ENCODE measurements around the gene HESX1. TPM values are rescaled to one million over a fixed set of nuclear protein-coding genes. Genes with fewer than 3 reads are reported as not detected.

Gene HESX1
- total and polyA plus RNA-seq, 2 of the 4 experiments (the other 2 are of a cell fraction) = 0.36 to 0.82 TPM

- in situ Hi-C loops (cut with MboI; ENCODE audit: low sequenced_read_pairs) (loop anchor here (25.0 kb wide), 1 partner anchor 399 kb away; the partner anchor contains the start of gene PDE12), intact Hi-C loops (cut with micrococcal nuclease) (loop anchor here (5.0 kb wide), 1 partner anchor 156 kb away; no protein-coding TSS in a partner anchor), dilution Hi-C loops (cut with HindIII; ENCODE audit: low sequenced_read_pairs, unreplicated experiment) (no loop called here)
- Histone ChIP-seq H2BK120ac (ENCODE audit: low read depth, low read length) (no peak overlapping the region), H3K79me1 (ENCODE audit: low read depth in 1 of 2, low read length in 2 of 2) (no peaks in the 10 kb centered on the region), H4K8ac (ENCODE audit: low read depth in 2 of 2, low read length in 2 of 2) (no peak overlapping the region), H2AK5ac (ENCODE audit: low read depth, low read length) (no peak overlapping the region), H3K4me2 (ENCODE audit: low read depth, low read length) (no peak overlapping the region; the same call in 1 of the 2 replicates), H3K23ac (ENCODE audit: low read depth, low read length) (peak overlapping the region; percentile 42; the same call in 1 of the 2 replicates), H3K4ac (ENCODE audit: low read depth, low read length) (no peak overlapping the region), H4K5ac (ENCODE audit: low read depth, low read length) (no peak overlapping the region), H2AFZ (replicated peaks; ENCODE audit: low read length, poor library complexity) (peak overlapping the region; percentile 29), H3K9me1 (ENCODE audit: insufficient read depth, low read length) (no peaks in the 10 kb centered on the region), H3K4me3 (ENCODE audit: insufficient read depth, low read depth, low read length) (no peak overlapping the region), H4K91ac (ENCODE audit: insufficient read depth, low read depth, low read length) (no peak overlapping the region), H2AK9ac (replicated peaks; ENCODE audit: low read depth, low read length, poor library complexity) (peak overlapping the region; percentile 71), H3K56ac (ENCODE audit: extremely low read depth, insufficient read depth, low read length) (no peak overlapping the region), H2BK15ac (ENCODE audit: low read depth, low read length) (no peak overlapping the region), H3K9me3 (ENCODE audit: control insufficient read depth, insufficient read depth, low read length) (no peaks in the 10 kb centered on the region), H3K18ac (ENCODE audit: low read depth, low read length) (no peak overlapping the region), H3K27me3 (ENCODE audit: control insufficient read depth, insufficient read depth, low read length) (peaks cover 37% of the 10 kb centered on the region), H3K4me1 (ENCODE audit: control insufficient read depth, insufficient read depth, low read length) (peaks cover 4% of the 10 kb centered on the region; the same call in 1 of the 2 replicates), H3K36me3 (ENCODE audit: control insufficient read depth, insufficient read depth, low read length) (no peaks in the 10 kb centered on the region), H3K27ac (ENCODE audit: insufficient read depth, low read length) (no peak overlapping the region), H2BK5ac (ENCODE audit: low read depth, low read length, poor library complexity, severe bottlenecking) (no peak overlapping the region), H2BK20ac (ENCODE audit: low read depth, low read length) (no peak overlapping the region), H4K20me1 (ENCODE audit: insufficient read depth, low read length) (no peaks in the 10 kb centered on the region; the same call in 1 of the 2 replicates), H3K14ac (replicated peaks; ENCODE audit: low read depth, low read length) (no peak overlapping the region), H3K9ac (ENCODE audit: low read depth, low read length) (no peak overlapping the region)
- WGBS, 2 experiments (ENCODE audit: extremely low coverage in 2 of 2, insufficient read length in 1 of 2) = no CpG with 5 or more reads among the region's 8 CpGs
- ATAC-seq (ENCODE audit: low read depth) (no peak), DNase-seq (no peak)
- POLR2A ChIA-PET (ENCODE audit: unreplicated experiment) = no interaction called here
- CTCF ChIA-PET = no interaction called here
- BruUV-seq (replicated peaks) = no TSS peak
- no peak for TF ChIP-seq USF2 (IDR thresholded peaks at IDR 0.05; ENCODE audit: low read depth, low read length)
- TF ChIP-seq BHLHE40 (IDR thresholded peaks at IDR 0.05; ENCODE audit: low read depth, low read length) = no peak
- TF ChIP-seq POLR2A (IDR thresholded peaks at IDR 0.05; ENCODE audit: low read depth, low read length) = no peak
- no peak for TF ChIP-seq RFX5 (IDR thresholded peaks at IDR 0.05; ENCODE audit: low read depth, low read length)
Measured at GRCh38 chr3:57163751-57164150, 36.0 kb downstream of the HESX1 start.

Data from IMR-90 (cell line).